ENCODE data around the gene LCOR.
"Not testable (repeated sequence)": the region's sequence is repeated elsewhere in the genome, so short reads cannot be mapped to it uniquely, and the experiment has no call there.

LCOR gene

DNA sequence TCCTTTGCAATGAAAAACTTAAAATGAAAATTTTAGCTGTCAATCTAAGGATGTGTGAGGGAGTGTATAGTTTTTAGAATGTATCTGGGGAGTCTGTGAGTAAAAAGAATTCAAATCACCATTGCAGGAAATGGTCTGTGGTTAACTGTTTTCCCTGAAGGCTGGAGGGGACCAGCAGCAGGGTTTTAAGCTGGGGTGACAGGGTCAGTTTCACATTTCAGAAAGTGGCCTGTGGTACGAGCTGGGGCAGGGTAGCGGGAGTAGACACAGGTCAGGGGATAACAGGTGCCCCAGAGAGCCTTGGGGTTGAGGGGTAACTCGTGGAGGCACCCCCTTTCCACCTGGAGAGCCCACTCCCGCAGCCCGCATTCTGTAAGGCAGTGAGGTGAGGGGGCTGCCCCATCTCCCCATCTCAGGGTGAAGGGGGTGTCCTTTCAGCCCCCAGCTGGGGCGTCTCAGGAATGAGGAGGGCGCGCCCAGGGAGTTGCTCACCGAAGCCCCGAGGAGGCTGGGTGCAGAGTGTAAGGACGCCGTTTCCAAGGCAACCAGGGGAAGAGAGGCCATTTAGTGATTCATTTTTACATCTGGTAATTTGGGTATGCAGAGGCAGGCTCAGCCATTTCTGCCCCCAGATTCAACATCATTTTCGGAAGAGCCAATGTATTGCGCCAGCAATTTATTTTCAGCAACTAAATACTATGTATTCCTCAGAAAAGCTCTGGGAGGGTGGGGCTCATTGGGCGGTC lies 184.8 kb downstream of the LCOR start:
- DNase-seq: no peak

DNA sequence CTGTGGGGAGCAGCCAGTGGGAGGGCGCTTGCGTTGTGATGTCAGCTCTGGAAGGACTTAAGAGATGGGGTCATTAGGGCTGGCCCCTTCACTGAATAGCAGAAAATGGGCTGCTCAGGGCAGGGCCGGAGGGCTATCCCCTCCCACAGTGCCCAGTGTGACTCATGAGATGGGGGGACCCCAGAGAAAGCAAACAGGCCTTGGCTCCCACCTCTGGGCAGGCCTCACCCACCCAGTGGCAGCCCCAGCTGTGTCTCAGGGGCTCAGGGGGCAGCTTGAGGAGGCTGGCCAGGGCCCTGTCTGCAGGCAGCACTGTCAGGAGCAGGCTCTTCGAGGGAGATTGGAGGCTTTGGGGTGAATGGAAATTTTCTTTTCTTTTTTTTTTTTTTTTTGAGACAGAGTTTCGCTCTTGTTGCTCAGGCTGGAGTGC lies 185.4 kb downstream of the LCOR start:
- DNase-seq: no peak

DNA sequence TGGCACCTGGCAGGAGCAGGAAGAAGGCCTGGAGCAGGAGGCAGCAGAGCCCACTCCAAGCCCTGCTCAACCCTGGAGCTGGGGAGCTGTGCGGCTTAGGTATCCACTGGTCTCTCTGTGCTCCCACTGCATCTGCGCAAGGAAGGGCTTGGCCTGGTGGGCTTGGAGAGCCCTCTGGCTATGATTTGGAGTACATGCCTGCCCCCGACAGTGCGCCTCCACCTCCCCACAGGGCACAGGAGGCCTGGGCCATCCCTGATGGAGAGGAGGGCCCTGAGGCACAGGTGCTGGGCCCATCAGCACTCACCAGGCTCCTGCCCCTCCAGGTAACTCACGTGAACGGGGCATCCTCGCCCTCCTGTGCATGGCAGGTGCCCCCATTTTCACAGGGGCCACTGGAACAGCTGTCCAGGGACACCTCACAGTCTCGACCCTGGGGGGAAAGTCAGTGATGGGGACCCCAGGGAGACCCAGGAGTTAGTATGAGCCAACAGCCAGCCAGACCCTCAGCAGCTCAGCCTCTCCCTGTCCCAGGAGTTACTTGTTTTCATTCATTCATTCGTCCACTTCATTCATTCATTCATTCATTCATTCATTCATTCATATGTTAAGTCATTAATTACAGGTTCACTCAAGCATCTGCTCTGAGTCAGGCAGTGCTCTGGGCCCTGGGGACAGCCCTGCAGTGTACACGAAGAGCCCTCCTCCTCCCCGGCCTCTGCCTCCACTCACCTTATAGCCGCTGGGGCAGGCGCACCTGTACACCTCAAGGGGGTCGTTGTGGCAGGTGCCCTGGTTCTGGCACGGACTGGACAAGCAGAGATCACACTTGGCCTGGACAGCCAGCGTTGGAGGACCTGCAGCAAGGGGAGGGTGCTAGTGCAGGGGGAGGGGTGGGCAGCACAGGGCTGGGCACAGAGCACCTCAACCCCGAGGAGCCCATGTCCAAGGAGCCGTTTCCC lies 186.4 kb downstream of the LCOR start:
- no peak for DNase-seq

DNA sequence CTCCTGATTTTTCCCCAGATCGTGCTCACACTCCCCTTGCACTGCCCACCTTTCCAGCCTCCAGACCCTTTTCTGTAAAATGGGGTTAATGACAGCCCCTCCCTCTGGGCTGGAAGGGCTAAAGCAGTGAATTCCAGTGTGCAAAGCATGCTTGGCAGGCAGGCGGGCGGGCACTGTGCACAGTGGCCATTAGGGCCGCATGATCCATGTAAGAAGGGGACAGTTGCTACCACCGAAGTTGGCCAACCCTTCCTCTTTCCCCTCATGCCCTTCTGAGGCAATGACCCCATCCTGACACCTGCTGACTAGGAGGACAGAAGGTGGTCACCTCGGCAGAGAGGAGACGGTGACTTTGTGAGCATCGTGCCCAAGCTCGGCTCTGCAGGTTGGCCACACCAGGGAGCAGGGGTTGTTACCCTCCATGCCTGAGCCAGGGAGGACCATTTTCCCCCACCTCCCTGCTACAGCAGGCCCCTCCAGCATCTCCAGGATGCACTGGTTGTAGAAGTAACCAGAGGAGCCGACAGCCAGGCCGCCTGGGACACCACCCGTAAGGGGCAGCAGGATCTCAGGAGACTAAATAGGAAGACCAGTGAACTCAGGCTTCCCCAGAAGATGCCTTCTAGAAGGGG lies 187.2 kb downstream of the LCOR start:
- DNase-seq: no peak

DNA sequence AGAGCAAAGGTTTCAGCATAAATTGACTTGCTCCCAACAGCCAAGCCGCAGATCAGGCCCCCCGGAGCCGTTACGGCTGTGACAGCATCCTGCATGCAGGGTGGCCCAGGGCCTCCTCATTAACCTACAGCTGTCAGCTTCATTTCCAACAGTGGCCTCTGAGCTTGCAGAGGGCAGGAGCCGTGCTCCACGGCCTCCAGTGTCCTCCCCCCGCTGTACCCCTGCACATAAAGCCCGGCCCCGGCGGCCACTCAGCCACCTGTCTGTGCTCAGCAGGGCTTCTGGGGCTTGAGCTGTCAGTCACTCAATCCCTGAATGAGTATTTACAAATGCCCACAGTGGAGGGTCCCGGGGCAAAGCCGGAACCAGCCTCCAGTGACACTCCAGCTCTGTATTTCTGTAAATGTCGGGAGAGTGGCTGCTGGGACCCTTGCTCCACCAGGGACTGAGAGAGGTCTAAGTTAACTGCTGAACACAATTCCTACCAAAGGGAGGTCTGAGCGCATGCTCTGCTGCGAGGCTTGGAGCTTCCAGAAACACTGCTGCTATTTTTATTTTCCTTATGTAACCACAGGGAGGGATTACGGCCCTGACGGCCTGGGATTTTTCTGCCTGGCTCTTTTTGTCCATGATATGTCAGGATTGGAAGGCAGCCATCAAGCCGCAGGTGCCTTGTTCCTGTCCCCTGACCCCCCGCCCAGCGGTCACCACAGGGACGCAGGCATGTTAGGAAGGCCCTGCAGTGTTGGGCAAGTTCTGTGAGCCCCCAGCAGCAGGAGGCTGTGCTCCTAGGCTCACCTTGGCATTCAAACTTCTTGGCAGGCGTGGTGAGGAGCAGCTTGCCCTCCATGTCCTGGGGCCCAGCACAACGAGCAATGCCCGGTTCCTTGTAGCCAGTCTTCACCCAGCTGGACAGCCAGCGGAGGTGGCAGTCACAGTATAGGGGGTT lies 188.6 kb downstream of the LCOR start:
- DNase-seq: no peak

DNA sequence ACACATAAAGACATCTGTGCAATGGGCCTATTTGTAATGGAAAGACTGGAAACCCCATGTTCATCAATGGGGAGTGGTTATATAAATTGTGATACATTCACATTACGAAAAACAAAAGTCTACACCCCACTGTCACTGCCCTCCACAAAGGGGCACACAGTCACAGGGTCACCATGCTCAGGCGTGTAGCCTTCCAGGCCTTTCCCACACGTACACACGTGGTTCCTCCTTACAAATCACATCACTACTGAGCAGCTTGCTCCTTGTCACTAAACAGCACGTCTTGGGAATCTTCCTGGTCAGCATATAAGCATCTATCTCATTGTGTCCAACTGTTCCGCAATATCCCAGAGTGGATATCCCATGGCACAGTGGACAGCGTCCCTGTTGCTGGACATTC lies 190.5 kb downstream of the LCOR start:
- no peak for DNase-seq

DNA sequence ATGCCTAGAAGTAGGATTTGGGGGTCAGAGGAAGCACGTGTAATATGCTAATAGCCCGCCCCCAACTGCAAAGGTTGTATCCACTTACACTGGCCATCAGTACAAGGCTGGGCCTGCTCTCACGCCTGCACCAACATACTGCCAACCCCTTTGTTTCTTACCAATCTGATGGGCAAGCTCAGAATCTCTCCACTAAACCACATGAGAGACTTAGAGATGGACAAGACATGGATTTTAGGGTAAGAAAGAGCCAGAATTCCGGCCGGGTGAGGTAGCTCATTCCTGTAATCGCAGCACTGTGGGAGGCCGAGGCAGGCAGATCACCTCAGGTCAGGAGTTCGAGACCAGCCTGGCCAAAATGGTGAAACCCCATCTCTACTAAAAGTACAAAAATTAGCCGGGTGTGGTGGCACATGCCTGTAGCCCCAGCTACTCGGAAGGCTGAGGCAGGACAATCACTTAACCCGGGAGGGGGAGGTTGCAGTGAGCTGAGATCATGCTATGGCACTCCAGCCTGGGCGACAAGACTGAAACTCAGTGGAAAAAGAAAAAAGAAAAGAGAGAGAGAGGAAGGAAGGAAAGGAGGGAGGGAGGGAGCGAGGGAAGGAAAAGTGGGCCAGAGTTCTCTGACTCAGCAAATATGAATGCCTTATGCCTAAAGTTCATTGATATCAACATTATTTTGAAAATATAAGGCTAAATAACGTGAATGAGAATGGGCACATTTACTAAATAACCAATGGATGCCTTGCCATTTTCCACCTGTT lies 191.5 kb downstream of the LCOR start:
- DNase-seq: no peak

DNA sequence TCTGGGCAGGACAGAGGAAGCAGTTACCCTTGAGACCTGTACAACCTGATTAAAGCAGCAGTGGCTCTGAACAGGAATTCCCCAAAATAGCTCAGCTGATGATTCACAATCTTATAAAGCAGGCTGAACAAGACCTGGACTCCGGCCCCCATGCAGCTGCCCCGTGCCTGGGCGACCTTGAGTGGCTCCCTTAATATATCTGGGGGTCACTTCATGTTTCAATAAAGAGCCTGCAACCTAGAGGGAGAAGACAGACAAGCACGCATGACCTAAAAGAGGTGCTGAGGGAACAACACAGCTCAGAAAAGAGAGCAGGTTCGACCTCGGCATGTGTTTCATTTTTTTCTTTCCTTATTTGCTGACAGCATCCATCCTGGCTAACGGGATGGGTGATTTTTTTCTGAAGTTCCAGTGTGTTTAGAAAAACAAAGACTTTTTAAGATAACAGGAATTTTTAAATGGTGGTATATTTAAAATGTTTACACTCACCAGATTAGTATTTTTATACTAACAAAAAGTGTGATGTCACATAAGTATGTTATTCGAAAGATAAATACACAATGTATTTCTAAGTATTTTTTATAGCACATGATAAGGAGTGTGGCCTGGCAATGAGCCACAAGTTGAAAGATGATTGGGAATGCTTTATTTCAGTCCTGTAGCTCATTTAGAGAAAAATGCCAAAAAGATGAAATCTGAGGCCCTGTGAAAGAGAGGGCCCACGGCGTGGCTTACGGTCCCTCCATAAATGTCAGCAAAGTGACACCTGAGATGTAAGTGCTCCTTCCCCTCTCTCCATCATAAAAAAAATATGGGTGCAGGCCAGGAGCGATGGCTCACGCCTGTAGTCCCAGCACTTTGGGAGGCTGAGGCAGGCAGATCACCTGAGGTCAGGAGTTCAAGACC lies 192.3 kb downstream of the LCOR start:
- DNase-seq: no peak

DNA sequence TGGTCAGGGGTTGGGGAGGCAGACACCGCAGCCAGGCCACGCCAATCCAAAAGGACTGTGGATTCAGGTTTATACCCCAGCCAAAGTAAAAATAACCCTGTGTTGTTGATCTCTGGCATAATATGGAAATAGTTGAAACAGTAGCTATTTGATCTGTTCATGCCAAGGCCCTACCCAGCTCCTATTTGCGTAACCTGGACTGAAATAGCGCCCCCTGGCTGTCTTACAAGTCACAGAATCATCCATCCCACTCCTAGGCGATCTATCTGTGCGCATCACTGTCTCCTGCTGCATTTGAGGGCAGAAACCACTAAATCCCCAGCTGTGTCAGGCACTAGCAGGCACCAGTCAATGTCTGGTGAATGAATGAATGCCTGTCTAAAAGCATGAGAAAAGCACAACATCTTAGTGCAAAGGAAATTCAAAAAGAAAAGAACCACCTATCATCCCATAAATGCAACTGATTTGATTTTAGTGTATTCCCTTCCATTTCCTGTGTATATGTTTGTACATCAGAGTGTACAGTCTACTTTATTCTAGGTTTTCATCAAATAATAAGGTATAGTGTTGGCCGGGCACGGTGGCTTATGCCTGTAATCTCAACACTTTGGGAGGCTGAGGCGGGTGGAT lies 193.6 kb downstream of the LCOR start:
- DNase-seq: no peak

DNA sequence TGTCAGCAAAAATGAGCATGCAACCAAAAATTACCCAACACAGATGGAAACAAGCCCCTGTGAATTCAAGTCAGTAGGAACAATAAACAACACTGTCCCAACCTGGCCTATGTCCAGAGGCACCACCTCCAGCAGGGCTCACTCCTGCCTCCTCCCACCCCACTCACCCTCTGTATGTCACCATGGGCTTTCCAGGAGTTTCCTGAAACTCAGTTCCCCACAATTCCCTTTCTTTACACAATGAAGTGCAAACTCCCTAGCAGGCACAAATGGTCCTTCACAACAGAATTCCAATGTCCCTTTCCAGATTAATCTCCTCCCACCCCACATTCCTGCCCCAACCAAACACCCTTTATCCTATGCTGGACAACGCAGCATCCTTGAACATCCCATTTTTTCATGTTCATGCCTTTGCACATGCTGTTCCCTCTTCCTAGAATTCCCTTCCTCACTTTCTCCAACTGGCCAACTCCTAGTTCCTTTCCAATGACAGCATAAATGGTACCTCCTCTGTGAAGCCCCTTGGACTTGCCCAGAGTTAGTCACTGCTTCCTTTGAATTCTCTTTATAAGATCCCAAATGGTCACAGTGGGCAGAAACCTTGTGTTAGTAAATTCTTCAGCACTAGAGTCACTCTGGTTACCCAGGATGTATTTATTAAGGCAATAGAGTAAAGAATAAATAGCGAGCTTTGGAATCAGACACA lies 196.2 kb downstream of the LCOR start:
- DNase-seq: no peak

DNA sequence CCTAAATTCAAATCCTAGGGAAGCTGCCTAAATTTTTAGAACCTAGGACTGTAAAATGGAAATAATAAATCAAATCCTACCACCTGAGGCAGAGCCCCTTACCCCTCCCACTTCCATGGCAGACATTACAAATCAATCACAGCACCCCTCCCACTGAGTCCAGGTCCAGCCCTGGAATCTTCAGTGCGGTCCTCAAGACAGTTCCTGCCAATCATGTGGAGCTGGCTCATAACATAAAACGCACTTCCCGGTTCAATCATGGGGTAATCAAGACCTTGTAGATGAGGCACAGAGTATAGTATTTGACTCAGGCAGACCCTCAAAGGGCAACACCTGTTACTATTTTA lies 196.7 kb downstream of the LCOR start:
- DNase-seq: no peak

DNA sequence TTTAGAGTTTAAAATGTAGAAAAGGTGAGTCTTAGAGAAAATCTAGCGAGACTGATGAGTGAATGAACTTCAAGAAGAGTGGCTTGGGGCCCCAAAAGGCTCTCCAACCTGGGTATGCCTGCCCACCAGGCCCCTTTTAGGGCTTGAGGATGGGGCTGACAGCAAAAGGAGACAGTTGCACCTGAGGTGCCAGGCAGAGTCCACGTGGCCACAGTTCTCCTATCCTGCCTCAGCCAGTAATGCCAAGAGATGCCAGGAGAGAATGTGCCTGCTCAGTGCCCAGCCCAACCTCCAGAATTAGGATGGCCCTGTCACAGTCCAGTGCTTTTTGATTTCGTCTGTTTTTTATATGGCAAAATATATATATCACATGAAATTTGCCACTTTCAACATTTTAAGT lies 197.2 kb downstream of the LCOR start:
- DNase-seq: no peak

DNA sequence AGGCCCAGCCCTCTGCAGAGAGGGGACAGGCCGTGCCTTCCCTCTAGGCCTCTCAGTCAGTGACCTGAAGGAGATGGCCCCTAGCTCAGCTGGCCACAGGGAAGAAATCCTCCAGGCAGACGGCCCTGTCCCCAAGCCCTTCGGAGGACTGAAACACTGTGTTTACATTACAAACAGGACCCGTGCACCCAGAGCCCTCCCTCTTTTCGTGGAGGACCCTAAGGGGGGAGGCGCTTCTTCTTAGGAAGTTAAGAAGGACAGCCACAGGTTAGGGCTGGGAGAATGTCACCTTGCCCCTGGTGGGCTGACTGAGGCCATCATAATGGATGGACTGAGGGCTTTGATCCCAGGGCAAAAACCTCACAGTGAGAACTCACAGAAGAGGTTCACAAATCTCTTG lies 198.8 kb downstream of the LCOR start:
- no peak for DNase-seq

DNA sequence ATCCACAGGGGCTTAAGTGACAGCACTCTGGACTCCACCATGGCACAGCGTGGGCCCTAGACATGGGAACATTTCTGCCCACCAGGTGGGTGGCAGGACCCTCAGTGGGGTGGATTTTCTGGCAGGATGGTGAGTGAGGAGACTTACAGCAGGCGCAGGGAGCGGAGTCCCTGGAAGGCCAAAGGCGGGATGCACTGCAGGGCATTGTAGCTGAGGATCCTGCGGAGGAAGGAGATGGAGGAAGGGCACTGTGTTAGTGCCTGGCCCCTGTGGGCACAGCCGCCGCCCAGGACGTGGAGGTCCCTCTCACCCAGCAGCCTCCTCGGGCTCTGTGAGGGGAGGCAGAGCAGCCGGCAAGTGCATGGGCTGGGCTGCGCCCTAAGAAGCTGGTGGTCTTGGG lies 199.4 kb downstream of the LCOR start:
- DNase-seq: no peak

DNA sequence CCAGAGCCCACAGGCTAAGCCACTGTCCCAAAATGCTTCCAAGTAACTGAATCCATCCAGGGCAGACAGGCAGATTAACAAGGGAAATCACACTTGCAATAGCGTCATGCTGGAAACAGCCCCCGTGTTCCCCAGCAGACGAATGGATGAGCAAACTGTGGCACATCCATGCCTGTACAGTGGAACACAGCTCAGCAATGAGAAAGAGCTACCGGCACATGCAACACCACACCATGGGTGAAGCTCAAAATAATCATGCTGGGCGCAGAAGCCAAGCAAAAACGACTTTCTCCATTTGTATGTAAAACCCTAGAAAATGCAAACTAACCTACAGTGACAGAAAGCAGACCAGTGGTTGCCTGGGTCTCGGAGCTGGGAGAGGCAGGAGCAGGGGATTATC lies 200.5 kb downstream of the LCOR start:
- DNase-seq: no peak

DNA sequence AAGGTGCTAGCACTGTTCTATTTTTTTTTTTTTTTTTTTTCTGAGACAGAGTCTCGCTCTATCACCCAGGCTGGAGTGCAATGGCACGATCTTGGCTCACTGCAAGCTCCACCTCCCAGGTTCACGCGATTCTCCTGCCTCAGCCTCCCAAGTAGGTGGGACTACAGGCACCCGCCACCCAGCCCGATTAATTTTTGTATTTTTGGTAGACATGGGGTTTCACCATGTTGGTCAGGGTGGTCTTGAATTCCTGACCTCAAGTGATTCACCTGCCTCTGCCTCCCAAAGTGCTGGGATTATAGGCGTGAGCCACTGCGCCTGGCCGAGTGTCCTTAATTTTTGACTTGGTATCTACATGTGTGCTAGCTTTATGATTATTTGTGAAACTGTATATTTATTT lies 201.7 kb downstream of the LCOR start:
- DNase-seq: not testable (repeated sequence)

DNA sequence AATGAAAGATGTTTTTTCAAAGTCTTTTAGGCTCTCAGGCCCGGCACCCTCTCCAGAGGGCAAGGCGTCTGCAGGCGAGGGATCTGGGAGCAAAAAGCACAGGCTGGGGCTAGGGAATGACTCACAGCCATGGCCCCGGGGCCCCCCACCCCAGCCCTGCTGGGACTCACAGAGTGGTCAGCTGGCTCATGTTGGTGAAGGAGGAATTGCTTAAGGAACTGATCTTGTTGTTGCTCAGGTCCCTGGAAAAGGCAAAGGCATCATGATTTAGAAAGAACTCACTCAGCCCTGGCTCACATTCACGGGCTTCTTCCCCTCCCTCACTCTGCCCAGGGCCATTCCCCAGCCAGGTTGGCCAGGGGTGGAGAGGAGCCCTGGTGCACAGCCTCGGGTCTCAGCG lies 202.2 kb downstream of the LCOR start:
- no peak for DNase-seq

DNA sequence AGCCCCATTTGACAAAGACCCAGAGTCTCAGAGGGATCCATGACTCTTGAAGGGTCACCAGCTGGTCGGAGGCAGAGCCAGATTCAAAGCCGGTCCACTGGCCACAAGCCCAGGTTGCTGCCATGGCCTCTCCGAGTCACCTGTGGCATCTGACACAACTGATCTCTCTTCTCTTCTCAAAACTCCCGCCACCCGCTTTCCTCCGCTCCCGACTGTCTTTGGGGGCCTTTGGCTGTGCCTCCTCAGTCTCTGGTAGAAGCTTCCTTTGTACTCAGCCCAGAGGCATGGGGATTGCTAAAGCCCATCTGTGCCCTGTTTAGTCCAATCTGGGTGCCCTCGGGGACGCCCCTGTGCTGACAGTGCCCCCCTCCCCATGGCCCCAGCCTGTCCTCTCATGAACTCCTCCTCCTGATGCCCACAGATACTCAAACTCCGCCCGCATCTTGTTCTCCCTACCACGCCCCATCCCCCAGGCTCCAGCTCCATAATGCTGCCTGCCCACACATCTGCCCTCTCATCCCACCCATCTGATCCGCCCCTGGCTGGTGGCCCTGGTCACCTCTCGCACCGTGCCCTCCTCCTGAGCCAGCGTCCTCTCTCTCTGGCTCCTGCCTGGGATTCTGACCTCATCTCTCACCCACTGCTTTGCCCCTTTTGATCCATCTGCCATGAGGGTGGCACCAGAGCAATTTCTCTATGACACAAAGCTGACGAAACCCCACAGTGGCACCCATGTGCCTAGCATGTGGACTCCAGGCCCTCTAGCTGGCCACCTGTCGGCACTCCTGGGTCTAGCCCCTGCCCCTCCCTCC lies 203.1 kb downstream of the LCOR start:
- DNase-seq: no peak
